CD4-positive, alpha-beta T cell treated with Interferon alpha-2 for 1 hour (primary cell): Measurements from ENCODE around the gene POU3F1.

ENCODE experiments used
- DNase-seq, 2 donors: peaks; one replicate each; pipeline ENCODE4 v3.0.0-alpha.2; 2020 to 2022

POU3F1 gene

DNA sequence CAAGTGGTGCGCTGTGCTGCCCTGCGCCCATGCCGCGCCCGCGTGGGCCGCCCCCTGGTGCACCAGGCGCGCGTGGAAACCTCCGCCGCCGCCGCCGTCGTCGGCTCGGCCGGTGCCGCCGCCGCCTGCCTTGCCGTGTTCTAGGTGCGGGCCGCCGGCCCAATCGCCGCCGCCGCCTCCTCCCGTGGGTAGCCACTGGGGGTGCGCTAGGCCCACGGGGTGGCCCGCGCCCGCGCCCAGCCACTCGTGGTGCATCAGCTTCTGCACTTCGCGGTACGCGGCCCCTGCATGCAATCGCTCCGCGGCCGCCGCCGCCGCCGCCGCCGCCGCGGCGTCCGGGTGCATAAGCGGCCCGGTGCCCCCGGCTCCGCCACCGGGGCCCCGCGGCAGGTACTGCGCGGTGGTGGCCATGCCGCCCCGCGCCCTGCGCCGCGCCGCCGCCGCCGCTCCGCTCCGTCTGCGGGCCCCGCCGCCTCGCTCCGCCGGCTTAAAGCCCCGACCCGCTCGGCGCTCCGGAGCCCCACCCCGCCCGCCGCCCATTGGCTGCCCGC lies at the start of gene POU3F1:
Gene POU3F1, minus strand, starts transcription at position 461 of the 551 bp plus-strand sequence. Its CDS starts 50 bp downstream, at position 411.
- DNase-seq, result no peak

DNA sequence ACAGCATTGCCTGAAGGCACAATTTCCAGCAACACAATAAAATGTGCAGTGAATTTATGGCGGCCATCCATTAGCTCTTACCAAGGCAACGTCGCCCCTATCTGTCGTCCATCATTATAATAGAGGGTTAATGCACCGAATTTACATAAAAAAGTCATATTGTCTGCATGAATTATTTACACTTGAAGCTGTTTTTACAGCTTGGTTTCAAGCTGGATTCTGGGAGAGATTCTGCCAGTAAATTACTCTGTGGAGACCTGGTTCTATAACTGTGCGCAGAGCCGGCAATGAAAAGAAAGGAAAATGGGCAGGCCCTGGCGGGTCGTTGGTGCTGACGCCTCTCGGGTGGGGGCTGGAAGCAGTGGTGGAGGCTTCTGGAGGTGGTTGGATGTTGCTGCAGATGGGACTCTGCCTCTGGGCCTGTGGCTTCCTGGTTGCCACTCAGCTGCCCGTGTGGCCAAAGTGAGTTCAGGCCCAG lies 48.9 kb upstream of the POU3F1 start:
- no peak for DNase-seq

DNA sequence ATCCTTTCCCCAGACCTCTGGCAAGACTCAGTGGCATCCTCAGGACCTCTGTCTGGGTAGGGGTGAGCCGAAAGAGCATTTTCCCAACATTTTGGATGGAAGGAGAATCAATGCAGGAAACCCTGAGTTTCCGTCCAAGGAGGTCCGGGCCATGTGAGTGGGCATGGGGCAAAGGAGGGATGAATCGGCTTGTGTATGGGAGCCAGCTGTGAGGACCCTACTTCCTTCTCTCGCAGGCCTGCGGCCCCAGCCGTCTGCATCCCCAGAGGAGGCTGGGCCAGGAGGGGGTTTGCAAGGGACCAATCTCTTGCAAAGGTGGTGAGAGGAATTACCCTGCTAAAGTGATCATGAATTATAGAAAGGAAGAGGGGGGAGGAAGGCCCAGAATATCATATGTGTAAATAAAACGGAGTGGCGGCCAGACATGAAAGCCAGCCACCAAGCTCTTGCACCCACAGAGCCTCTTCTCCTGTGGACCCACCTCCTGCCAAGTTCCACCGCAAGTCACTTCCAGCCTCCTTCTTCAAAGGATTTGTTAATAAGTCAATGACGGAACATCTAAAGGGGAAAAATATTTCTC lies 48.2 kb upstream of the POU3F1 start:
- no peak for DNase-seq

DNA sequence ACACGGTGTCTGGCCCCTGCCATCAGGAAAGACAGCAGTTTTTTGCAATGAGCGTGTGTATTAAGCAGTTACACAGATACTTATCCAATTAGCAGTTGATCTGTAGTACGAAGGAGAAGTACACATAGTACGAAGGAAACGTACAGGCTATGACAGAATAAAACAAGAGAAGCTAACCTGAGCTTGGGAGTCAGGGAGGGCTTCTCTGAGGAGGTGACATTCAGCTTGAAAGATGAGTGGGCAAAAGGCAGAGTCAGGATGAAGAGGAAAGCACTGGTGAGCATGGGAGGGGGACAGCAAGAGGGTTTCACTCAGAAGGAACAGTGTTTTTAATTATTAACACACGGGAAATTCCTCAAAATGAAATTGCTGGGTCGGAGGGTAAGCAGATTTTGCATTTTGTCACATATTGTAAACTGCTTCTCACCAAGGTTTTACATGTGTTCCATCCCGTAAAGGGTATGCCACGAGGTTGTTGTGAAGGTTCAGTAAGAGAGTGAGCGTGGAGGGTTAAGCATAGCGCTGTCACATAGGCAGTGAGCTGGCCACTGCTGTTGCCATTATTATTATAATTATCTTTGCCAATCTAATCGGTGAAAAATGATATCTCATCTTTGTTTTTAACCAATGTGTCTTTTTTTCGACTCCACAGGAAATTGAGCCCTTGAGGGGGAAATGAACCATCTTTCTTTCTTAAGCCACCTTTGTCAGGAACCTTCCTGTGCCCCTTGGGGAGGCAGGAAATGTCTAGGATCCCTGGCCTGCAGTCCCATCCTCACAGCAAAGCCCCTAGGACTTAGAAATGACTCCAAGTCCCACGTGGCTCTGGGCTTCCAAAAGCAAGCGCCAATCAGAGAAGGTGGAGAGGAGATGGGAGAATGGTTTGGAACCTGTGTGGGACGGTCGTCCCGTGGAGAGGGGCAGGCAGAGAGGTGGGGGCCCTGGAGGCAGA lies 47.3 kb upstream of the POU3F1 start:
- no peak for DNase-seq

DNA sequence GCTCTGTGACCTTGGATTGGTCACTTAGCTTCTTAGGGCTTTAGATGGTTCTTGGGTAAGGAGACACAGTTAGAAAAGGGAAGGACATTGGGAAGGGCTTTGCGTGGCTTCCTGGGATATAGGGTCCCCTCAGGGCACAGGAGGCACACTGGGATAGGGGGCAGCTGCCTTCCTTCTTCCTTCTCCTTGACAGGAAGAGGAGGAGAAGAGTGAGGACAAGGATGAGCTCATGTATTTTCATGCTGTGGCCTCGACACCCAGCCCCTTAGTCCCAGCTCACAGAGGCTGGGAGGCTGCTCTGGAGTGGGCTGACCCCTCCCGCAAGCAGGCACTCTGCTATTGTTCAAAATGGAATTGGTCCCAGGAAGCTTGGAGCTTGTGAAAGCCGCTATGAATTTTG lies 45.7 kb upstream of the POU3F1 start:
- no peak for DNase-seq

DNA sequence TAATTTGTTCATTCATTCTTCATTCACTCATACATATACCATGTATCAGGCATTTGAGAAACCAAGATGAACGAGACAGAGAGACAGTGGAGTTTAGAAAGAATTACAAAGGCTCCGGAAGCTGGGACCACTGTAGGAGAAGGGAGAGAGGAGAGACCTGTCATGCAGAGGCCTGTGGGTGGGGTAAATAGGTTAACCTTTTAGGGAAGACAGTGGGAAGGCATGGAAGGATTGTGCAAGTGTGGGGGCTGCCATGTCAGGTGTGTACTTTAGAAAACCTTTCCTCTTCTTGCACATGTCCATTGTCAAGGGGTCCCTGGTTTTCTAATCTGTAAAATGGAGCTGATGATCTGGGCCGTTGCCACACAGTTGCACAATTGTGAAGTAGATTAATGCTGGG lies 44.2 kb upstream of the POU3F1 start:
- no peak for DNase-seq

DNA sequence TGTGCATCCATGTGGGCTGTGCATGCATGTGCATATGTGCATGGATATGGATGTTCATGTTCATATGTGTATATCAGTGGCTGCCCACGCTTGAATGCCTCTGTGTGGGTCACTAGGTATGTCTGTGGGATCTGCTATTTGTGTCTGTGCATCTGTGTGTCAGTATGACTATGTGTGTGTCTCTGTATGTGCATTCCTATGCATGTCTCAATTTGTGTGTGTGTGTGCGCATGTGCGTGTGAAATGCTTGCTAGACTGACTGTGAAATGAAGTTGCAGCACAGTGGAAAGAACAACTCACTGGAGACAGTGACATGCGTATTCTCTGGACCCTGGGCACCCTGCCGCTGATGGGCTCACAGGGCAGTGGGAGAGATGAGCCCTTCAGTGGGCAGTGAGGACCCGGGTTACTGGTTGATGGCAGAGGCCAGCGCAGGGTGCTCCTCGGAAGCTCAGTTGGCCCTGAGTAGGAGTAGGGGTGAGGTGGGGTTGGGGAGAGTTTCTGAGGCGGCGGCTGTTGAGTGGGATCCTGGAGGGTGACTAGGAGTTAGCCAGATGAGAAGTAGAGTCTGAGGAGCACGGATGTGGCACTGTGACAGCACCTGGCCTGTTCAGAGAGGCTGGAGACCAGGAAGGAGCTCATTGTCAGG lies 43.2 kb upstream of the POU3F1 start:
- DNase-seq, result no peak

DNA sequence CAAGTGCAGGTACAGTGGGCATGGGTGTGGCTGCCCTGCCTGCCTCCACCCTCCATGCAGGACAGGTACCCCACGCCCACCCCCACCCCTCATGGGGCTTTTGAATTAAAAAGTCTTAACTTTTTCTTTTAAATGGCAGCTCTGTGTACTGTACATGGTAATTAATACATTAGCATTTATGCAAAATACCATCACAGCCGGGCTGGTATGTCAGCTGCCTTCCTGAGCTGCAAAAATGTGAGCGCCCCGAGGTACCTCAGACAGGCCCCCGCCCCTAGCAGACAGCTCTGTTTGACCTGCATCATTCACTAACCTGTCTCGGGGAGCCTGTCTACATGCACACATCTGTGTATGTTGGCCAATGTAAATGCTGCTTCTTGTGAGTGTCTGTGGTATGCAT lies 42.2 kb upstream of the POU3F1 start:
- no peak for DNase-seq

DNA sequence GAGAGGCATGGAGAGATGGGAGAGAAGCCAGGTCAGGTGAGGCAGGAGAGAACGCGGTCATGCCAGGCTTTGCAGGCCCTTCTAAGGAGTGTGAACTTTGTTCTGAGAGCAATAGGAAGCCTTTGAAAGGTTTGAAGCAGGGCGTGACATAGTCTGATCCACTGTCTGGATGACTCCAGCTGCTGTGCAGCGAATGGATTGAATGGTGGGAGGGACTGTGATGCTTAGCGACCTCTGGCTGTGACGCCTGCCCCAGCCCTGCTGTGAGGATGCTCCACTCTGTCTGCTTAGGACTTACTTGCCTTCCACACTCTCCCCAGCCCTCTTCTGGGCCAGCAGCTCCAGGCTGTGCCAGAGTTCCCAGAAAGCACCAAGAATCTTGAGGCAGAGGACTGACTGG lies 41.8 kb upstream of the POU3F1 start:
- no peak for DNase-seq

DNA sequence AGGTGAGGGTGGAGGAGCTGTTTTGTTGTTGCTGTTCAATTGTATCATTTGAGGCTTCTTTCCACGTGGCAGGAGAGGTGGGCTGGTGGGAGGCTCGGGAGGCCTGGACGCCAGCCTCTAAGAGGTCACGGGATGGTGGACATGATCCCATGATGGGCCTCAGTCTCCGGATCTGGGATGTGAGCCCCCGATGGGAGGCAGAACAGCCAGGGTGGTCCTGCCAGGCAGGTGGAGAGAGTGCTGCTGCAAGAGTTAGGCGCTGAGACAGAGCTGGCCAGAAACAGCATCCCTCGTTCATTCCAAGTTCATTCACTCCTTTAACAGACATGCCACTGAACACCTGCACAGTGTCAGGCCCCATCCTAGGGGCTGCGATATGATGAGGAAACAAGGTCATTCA lies 41.1 kb upstream of the POU3F1 start:
- no peak for DNase-seq

DNA sequence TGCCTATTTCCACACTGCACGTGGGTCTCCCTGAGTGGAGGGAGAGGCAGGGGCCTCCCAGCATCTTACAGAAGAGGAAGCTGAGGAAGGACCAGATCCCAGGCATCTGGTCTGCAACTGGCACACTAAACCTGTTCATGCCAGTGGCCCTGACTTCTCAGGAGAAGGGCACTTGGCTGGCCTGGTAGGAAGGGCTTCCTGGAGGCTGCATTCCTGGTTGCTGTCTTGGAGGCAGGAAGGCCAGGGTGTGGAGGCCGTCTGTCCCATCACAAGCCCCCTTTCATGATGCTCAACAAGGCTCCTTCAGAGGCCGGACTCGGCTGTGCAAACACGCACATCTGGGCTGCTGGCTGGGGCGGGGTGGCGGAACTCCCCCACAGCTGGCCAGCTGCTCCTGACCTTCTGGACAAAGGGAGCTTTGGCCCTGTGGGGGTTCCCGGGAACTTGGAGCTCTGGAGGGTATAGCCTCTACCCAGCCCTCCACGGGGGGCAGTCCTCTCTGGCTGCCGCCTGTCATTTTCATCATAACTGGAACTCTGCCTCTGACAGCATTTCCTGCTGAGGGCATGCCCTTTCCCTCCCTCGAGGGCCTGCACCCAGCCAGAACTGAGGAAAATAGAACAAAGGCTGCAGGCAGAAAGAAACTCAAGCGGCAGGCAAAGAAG lies 39.2 kb upstream of the POU3F1 start:
- DNase-seq, result no peak

DNA sequence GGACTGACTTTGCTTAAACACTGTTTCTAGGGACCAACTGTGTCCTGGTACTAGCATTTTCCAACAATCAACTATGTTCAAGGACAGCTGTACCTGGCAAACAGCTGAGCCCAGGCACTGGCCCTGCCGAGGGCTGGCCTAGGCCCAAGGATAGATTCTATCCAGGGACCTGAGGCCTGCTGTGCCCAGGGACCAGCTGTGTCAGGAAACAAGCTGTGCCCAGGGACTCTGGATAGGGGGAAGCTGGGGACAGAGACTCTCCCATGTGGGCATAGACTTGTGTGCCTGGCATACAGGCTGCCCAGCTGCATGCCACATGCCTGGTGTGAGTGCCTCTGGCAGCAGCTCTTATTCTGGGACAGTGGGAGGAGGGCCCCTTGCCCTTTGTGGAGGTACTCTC lies 38.1 kb upstream of the POU3F1 start:
- DNase-seq, result no peak

DNA sequence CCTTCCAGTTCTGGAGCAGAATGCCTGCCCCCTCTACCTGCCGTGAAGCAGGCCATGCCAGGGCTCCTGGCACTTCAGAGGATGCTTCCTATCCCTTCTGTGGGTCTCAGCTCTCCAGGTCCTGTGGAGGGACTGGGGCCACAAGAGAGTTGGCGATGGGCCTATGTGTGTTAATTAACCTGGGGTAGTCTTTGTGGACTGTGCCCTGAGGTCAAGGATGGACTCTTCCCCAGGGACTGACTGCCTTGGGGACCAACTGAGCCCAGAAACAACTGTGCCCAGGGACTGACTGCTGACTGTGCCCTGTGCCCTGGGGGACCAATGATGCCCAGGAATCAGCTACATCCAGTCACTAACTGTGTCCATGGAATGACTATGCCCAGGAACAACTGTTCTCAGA lies 37.5 kb upstream of the POU3F1 start:
- DNase-seq, result no peak

DNA sequence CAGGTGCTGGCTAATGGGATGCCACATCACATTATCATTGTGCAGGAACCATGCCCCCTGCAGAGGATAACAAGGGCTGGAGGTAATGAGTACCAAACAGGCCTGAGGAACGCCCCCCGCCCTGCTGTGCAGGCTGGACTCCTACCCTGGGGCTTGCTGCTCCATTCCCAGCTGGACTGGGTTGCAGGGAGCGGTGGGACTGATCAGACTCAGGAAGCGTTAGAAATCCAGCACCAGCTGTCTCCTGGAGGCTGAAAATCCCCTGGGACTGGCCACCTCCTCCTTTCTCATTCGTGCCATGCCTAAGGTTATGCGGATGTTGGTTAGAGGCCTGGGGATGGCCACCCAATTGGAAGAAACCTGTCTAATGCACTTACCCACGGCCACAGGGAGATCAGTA lies 36.9 kb upstream of the POU3F1 start:
- no peak for DNase-seq

DNA sequence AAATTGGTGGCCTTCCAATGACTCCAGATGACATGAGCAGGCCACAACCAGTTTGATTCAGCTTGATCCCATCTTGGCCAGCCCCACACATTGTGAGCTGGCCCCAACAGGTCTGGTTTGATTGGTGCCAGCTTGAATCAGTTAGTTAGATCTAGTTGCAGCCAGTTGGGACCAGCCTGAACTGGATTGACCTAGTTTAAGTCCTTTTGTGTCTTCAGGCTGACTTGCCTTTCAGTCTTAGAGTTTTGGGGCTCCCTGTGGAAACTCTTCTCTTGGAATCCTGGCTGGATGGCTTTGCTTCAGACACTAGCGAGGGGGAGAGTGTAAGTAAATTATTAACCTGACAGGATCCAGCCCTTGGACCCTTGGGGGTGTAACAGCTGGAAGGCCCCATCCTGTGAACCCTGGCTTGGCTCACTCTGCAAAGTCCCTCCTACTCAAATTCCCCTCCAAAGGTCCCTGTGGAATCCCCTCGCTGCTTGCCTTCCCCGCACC lies 36.2 kb upstream of the POU3F1 start:
- DNase-seq, result no peak

DNA sequence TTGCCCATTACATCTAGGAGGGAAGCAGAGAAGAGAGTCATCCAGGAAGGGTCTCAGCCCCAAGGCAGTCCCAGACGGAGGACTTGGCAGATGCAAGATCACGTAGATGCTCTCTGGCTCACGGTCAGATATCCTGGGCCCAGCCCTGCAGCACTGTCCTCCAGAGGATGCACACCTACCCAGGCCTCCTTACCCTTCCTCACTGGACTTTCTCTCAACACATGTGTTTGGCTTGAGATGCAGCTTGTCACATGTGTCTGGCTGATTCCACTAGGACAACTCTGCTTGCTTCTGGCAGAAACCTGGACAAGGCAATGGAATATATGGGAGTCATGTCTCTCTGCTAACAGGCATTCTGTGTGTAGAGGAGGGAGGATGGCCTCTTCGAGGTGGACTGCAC lies 32.4 kb upstream of the POU3F1 start:
- no peak for DNase-seq

DNA sequence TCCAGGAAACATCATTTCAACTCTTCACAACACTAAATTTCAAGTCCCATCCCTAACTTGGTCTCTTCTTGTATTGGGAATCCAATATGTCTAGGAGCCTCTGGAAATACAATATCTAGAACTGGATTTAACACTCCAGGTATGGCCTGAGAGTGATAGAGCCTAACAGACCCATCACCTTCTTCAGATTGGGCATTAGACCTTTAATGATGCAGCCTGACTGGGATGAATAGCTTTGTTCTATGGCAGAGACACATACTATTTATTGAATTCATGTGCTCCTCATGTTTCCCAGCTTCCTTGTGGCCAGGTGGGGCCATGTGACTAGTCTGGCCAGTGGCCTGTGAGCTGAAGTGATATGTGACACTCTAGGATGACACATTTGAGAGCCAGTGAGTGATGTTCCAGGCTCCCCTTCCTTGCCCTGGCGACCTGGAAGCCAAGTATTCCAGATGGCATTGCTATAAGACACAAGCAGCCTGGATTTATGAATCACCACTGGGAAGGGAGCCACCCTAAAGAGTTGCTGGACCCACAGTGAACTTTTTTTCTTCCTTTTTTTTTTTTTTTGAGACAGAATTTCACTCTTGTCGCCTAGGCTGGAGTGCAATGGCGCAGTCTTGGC lies 31.0 kb upstream of the POU3F1 start:
- DNase-seq, result no peak

DNA sequence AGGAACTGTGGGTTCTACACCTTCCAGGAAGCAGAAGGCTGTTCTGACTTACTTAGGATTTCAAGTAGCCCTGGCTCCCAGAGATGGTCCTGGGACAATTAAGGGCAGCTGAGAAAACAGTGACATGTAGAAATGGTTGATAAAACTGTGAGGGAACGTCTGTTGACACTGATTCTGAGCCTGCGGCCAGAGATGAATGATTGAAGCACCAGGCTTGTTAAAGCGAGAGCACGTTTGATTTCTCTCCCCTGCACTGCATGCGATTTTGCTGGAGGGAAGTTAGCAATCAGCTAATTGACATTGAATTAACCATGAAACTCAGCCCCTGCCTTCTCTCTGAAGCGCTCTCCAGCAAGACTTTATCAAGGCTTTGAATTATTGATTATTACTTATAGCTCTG lies 29.9 kb upstream of the POU3F1 start:
- no peak for DNase-seq

DNA sequence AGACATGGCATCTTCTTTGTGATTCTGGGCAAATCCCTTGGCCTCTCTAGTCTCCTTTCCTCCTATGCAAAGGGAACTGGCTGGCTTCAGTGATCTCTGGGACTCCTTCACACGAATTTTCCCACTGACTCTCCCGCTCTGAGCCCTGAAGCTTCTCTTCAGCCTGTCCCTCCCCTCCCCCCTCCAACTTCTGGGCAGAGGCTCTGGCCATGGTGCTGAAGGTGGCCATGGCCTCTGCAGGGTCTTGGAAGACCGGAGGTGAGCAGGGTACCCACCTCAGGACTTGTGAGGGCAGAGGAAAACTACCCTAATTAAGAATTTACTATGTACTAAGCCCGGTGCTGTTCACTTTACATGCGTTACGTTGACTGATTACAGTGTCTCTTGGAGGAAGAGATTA lies 29.4 kb upstream of the POU3F1 start:
- no peak for DNase-seq

DNA sequence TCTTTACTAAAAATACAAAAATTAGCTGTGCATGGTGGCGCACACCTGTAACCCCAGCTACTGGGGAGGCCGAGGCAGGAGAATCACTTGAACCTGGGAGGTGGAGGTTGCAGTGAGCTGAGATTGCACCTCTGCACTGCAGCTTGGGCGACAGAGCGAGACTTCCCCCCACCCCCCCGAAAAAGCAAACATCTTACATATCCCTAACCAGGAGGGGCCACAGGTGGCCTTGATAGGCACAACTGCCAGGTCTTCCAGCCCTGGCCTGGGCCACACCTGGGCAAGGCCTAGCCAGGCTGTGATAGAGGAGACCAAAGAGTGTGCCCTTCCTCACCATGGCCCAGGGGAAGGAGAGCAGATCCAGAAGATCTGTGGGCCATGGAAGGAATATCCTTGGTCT lies 28.6 kb upstream of the POU3F1 start:
- DNase-seq, result no peak

DNA sequence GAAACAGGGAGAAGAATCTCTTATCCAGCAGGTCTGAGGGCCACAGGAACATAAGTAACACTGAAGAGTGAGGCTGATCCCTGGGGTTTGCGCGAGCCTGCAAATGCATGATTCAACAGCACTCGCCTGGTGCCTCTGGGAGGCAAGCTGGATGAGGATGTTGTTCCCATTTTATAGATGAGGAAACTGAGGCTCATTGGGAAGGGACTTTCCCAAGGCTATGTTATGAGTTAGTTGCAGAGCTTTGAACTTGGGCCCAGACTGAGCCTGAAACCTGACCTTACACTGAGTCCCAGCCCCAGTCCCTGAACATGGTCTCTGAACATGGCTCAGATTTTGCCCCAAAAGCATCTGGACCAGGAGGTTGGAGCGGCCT lies 27.7 kb upstream of the POU3F1 start:
- no peak for DNase-seq

DNA sequence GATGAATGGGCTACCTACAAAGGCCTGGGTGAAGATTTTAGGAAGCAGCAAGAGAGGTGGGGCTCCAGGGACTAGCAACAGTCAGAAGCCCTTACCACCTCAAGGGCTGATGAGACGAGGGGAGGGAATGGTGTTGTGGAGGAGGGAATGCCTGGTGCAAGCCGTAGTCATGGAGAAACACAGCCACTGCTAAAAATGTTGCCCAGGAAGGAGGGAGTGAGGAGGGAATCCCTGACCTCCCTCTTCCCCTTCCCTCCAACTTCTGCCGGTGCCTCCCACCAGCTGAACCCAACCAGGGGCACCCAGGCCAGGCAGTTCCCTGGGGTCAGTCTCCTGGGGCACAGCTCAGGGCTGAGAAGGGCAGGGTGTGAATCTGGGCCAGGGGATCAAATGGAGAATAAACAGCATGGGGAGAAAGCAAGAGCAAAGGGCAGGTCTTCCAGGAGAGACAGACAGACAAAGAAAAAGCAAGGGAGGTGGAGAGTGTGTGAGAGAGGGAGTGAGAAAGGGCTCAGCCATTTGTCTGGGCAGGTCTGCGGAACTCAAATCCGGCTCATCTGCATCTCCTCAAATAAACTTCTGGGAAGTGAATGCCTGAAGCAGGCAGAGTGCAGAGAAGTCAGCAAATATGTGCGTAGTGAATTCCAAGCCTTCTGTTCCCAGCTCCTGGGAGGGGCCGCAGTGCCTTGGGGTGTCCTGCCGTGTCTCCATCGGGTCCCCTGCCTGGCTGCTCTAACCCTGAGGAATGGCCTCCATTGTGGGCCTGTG lies 27.1 kb upstream of the POU3F1 start:
- no peak for DNase-seq
